Measurements from ENCODE around the gene GRK3.
"Not testable (repeated sequence)": the region's sequence is repeated elsewhere in the genome, so short reads cannot be mapped to it uniquely, and the experiment has no call there.

DNA sequence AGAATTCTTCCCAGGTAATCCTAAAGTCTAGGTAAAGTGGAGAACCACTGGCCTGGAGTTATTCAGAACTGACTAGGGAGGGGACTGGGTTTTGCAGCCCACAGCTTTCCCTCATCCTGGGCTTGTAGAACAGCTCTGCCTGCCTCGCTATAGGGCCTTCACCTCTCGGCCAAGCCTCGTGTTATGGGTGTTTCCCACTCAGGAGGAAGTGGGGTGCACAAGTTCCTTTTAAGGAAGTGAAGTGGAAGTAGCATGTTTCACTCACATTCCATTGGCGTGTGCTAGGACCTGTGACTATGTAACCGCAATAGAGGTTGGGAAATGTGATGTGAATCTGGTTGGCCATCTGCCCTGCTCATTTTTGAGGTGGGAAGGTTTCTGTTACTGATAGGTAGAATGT is 20.5 kb downstream of the GRK3 start:
- TF ChIP-seq, protein P1, sequence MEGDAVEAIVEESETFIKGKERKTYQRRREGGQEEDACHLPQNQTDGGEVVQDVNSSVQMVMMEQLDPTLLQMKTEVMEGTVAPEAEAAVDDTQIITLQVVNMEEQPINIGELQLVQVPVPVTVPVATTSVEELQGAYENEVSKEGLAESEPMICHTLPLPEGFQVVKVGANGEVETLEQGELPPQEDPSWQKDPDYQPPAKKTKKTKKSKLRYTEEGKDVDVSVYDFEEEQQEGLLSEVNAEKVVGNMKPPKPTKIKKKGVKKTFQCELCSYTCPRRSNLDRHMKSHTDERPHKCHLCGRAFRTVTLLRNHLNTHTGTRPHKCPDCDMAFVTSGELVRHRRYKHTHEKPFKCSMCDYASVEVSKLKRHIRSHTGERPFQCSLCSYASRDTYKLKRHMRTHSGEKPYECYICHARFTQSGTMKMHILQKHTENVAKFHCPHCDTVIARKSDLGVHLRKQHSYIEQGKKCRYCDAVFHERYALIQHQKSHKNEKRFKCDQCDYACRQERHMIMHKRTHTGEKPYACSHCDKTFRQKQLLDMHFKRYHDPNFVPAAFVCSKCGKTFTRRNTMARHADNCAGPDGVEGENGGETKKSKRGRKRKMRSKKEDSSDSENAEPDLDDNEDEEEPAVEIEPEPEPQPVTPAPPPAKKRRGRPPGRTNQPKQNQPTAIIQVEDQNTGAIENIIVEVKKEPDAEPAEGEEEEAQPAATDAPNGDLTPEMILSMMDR (IDR thresholded peaks at IDR 0.05 in 2 of 3, conservative IDR thresholded peaks at IDR 0.05 in 1 of 3; ENCODE audit: borderline replicate concordance in 1 of 3, insufficient read depth in 1 of 3, low read depth in 2 of 3, low read length in 2 of 3), result not testable (repeated sequence)
- not testable (repeated sequence) for TF ChIP-seq POLR2AphosphoS5 (IDR thresholded peaks at IDR 0.05; ENCODE audit: low read depth, low read length); SP1 (IDR thresholded peaks at IDR 0.05; ENCODE audit: low read depth); EZH2 (IDR thresholded peaks at IDR 0.05); POLR2A (IDR thresholded peaks at IDR 0.05; ENCODE audit: borderline replicate concordance, extremely low read depth, insufficient read depth, insufficient read length); ZNF274 (IDR thresholded peaks at IDR 0.05; ENCODE audit: low read depth, low read length); EZH2phosphoT487 (IDR thresholded peaks at IDR 0.05; ENCODE audit: borderline replicate concordance); SIN3A (IDR thresholded peaks at IDR 0.05; ENCODE audit: low read depth)
- TF ChIP-seq, protein P2, sequence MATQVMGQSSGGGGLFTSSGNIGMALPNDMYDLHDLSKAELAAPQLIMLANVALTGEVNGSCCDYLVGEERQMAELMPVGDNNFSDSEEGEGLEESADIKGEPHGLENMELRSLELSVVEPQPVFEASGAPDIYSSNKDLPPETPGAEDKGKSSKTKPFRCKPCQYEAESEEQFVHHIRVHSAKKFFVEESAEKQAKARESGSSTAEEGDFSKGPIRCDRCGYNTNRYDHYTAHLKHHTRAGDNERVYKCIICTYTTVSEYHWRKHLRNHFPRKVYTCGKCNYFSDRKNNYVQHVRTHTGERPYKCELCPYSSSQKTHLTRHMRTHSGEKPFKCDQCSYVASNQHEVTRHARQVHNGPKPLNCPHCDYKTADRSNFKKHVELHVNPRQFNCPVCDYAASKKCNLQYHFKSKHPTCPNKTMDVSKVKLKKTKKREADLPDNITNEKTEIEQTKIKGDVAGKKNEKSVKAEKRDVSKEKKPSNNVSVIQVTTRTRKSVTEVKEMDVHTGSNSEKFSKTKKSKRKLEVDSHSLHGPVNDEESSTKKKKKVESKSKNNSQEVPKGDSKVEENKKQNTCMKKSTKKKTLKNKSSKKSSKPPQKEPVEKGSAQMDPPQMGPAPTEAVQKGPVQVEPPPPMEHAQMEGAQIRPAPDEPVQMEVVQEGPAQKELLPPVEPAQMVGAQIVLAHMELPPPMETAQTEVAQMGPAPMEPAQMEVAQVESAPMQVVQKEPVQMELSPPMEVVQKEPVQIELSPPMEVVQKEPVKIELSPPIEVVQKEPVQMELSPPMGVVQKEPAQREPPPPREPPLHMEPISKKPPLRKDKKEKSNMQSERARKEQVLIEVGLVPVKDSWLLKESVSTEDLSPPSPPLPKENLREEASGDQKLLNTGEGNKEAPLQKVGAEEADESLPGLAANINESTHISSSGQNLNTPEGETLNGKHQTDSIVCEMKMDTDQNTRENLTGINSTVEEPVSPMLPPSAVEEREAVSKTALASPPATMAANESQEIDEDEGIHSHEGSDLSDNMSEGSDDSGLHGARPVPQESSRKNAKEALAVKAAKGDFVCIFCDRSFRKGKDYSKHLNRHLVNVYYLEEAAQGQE (IDR thresholded peaks at IDR 0.05; ENCODE audit: low read depth), result not testable (repeated sequence)
- TF ChIP-seq, protein P3, sequence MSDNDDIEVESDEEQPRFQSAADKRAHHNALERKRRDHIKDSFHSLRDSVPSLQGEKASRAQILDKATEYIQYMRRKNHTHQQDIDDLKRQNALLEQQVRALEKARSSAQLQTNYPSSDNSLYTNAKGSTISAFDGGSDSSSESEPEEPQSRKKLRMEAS (IDR thresholded peaks at IDR 0.05), result not testable (repeated sequence)
